HepG2 (cell line): ENCODE data around the gene VPS52. TPM values are rescaled to one million over a fixed set of nuclear protein-coding genes. Genes with fewer than 3 reads are reported as not detected.

Source experiments
- ATF7 ChIP-seq, 2 experiments: fragments of 450-650 bp in 1 of 2; sonication (generic) in 1 of 2; formaldehyde crosslinking in 1 of 2; IDR thresholded peaks; 2 replicates each; pipeline versions ENCODE4 v1.4.0 to v1.6.1; 2016 to 2020; ENCODE audit warnings: antibody characterized with exemption in 1 of 2, mild to moderate bottlenecking in 1 of 2, missing genetic modification reagents in 1 of 2
- GATA4 ChIP-seq: sonication (generic); IDR thresholded peaks from 2 replicates; pipeline ENCODE4 v1.6.1; 2016; ENCODE audit warnings: antibody characterized with exemption, low read depth, borderline replicate concordance
- HNF1B ChIP-seq: sonication (generic); formaldehyde crosslinking; IDR thresholded peaks from 2 replicates; pipeline ENCODE4 v1.5.1; 2020; ENCODE audit warnings: mild to moderate bottlenecking, moderate library complexity, missing genetic modification reagents
- KLF6 ChIP-seq: IDR thresholded peaks from 2 replicates; pipeline ENCODE4 v1.8.0; 2016; ENCODE audit warnings: missing biosample characterization, missing genetic modification reagents
- MXD3 ChIP-seq: IDR thresholded peaks from 2 replicates; pipeline ENCODE4 v1.6.1; 2016; ENCODE audit warnings: mild to moderate bottlenecking, missing biosample characterization, missing genetic modification reagents
- ZKSCAN1 ChIP-seq: fragments of 150-350 bp; IDR thresholded peaks from 2 replicates; pipeline ENCODE4 v1.6.1; 2014; ENCODE audit warnings: low read length
- ZNF275 ChIP-seq: sonication (generic); formaldehyde crosslinking; IDR thresholded peaks from 2 replicates; pipeline ENCODE4 v1.8.0; 2022; ENCODE audit warnings: missing genetic modification reagents, mild to moderate bottlenecking, inconsistent platforms, borderline replicate concordance
- ZNF484 ChIP-seq: sonication (generic); formaldehyde crosslinking; IDR thresholded peaks from 2 replicates; pipeline ENCODE4 v1.5.1; 2020; ENCODE audit warnings: mild to moderate bottlenecking, low read depth, missing genetic modification reagents, borderline replicate concordance
- ZNF672 ChIP-seq: sonication (generic); formaldehyde crosslinking; IDR thresholded peaks from 2 replicates; pipeline ENCODE4 v1.8.1; 2022; ENCODE audit warnings: missing genetic modification reagents
- polyA plus RNA-seq, 8 experiments: library from polyadenylated mRNA; depleted of rRNA in 3 of 8; stranded (reverse) in 7 of 8; unstranded in 1 of 8; fragments of >200 nt; fragmentation: Illumina TruSeq in 4 of 8; extraction: Trizol in 4 of 8; gene quantifications; 2 replicates each; pipeline versions ENCODE4 v1.2.1 to v1.2.3, GENCODE V29; 2011 to 2016; ENCODE audit warnings: low read depth in 4 of 8, missing spikeins in 1 of 8, mixed read lengths in 1 of 8; ENCODE audit not compliant: insufficient read depth in 1 of 8
- total RNA-seq, 5 experiments: library from RNA; depleted of rRNA; stranded (reverse); fragments of >200 nt; fragmentation: Illumina TruSeq; extraction: Trizol; gene quantifications; 2 replicates each; pipeline ENCODE4 v1.2.3, GENCODE V29; 2016; ENCODE audit warnings: low read depth in 1 of 5
- TF ChIP-seq, protein P1 (sequence below): sonication (generic); formaldehyde crosslinking; IDR thresholded peaks from 2 replicates; pipeline ENCODE4 v1.4.0; 2020; ENCODE audit warnings: mild to moderate bottlenecking, low read depth, missing genetic modification reagents
- TF ChIP-seq, protein P2 (sequence below): sonication (generic); formaldehyde crosslinking; IDR thresholded peaks from 2 replicates; pipeline ENCODE4; 2020; ENCODE audit warnings: missing genetic modification reagents, mild to moderate bottlenecking, borderline replicate concordance
- TF ChIP-seq, protein P3 (sequence below): sonication (generic); formaldehyde crosslinking; IDR thresholded peaks from 2 replicates; pipeline ENCODE4 v1.5.1; 2020; ENCODE audit warnings: mild to moderate bottlenecking, missing genetic modification reagents

VPS52 gene
- total and polyA plus RNA-seq, 2 of the 13 experiments (the other 11 are each of a cell fraction or from before 2014, with no cell fraction given): 48.9 to 85.5 TPM

DNA sequence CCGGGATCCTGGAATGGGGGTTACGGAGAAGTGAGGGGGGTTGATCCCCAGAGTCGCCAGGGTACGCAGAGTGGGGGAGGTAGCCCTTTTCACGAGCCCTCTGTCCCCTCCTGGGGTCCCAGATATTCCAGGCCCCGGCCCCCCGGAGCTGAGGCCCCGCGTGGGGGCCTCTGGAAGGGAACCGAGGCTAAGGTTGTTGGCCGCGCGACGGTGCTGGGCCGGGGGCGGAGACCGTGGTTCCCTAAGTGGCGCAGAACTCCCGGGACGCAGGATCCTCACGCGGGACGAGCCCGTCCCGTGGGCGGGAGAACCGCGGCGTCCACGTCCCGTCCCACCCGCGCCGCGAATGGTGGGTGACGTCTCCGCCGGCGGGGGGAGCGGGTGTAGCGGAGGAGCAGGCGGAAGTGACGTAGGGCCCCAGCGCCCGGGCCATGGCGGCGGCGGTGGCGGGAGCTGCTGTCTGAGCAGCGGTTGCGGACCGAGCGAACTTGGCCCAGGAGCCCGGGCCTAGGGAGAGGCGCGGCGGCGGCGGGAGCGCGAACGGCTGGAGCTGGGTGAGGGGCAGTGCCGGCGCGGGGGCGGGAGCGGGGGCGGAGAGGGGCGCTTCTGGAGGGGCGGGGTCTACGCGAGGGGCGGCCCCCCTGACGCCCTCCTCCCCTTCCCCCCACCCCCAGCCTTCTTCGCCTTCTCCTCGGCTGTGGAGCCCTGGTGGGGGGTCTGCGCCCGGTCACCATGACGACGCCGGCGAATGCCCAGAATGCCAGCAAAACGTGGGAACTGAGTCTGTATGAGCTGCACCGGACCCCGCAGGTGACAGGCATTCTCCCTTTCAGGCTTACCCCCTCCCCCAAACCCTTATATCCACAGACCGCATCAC lies 63.3 kb downstream of the VPS52 start, which contains the start of gene RING1 (continued):
- TF ChIP-seq GATA4 (no peak), MXD3 (CRISPR knock-in tag) (peak; percentile 88), ZNF672 (CRISPR knock-in tag) (peak; percentile 74; the same call in 1 of the 2 replicates), ZNF484 (no peak), ZNF275 (CRISPR knock-in tag) (0 out of 2 replicates have a peak, but pooled peaks have one; percentile 48), KLF6 (peak; percentile 54), ZKSCAN1 (no peak), HNF1B (CRISPR knock-in tag) (0 out of 2 replicates have a peak, but pooled peaks have one; percentile 38), ATF7 (IDR thresholded peaks at IDR 0.05) (no peak), ATF7 (CRISPR knock-in tag; IDR thresholded peaks at IDR 0.05) (peak; percentile 49; the same call in 1 of the 2 replicates)
- TF ChIP-seq, protein P1, sequence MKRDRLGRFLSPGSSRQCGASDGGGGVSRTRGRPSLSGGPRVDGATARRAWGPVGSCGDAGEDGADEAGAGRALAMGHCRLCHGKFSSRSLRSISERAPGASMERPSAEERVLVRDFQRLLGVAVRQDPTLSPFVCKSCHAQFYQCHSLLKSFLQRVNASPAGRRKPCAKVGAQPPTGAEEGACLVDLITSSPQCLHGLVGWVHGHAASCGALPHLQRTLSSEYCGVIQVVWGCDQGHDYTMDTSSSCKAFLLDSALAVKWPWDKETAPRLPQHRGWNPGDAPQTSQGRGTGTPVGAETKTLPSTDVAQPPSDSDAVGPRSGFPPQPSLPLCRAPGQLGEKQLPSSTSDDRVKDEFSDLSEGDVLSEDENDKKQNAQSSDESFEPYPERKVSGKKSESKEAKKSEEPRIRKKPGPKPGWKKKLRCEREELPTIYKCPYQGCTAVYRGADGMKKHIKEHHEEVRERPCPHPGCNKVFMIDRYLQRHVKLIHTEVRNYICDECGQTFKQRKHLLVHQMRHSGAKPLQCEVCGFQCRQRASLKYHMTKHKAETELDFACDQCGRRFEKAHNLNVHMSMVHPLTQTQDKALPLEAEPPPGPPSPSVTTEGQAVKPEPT (CRISPR knock-in tag): no peak
- TF ChIP-seq, protein P2, sequence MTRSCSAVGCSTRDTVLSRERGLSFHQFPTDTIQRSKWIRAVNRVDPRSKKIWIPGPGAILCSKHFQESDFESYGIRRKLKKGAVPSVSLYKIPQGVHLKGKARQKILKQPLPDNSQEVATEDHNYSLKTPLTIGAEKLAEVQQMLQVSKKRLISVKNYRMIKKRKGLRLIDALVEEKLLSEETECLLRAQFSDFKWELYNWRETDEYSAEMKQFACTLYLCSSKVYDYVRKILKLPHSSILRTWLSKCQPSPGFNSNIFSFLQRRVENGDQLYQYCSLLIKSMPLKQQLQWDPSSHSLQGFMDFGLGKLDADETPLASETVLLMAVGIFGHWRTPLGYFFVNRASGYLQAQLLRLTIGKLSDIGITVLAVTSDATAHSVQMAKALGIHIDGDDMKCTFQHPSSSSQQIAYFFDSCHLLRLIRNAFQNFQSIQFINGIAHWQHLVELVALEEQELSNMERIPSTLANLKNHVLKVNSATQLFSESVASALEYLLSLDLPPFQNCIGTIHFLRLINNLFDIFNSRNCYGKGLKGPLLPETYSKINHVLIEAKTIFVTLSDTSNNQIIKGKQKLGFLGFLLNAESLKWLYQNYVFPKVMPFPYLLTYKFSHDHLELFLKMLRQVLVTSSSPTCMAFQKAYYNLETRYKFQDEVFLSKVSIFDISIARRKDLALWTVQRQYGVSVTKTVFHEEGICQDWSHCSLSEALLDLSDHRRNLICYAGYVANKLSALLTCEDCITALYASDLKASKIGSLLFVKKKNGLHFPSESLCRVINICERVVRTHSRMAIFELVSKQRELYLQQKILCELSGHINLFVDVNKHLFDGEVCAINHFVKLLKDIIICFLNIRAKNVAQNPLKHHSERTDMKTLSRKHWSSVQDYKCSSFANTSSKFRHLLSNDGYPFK: peak; percentile 38; the same call in 1 of the 2 replicates
- TF ChIP-seq, protein P3, sequence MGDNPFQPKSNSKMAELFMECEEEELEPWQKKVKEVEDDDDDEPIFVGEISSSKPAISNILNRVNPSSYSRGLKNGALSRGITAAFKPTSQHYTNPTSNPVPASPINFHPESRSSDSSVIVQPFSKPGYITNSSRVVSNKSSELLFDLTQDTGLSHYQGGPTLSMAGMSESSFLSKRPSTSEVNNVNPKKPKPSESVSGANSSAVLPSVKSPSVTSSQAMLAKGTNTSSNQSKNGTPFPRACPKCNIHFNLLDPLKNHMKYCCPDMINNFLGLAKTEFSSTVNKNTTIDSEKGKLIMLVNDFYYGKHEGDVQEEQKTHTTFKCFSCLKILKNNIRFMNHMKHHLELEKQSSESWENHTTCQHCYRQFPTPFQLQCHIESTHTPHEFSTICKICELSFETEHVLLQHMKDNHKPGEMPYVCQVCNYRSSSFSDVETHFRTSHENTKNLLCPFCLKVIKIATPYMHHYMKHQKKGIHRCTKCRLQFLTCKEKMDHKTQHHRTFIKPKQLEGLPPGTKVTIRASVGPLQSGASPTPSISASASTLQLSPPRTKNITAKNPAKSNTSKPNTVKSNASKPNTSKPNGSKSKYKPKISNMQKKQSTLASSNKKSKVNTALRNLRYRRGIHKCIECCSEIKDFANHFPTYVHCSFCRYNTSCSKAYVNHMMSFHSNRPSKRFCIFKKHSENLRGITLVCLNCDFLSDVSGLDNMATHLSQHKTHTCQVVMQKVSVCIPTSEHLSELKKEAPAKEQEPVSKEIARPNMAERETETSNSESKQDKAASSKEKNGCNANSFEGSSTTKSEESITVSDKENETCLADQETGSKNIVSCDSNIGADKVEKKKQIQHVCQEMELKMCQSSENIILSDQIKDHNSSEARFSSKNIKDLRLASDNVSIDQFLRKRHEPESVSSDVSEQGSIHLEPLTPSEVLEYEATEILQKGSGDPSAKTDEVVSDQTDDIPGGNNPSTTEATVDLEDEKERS (CRISPR knock-in tag): peak; percentile 89
